Adrenal gland (tissue), 5 donors: Measurements from ENCODE around the gene NMNAT1.

Experiments
- CTCF ChIP-seq, 6 experiments: fragments of 450-650 bp in 4 of 6; fragments of 200-600 bp in 2 of 6; sonication (generic) in 1 of 6; IDR thresholded peaks; 1 replicate in 5 of 6; 2 replicates in 1 of 6; pipeline versions ENCODE4 v1.5.1 to v1.8.0; 2016 to 2021; ENCODE audit warnings: antibody characterized with exemption in 6 of 6, mild to moderate bottlenecking in 2 of 6, moderate library complexity in 1 of 6
- POLR2A ChIP-seq, 2 donors: fragments of 450-650 bp; IDR thresholded peaks; one replicate each; pipeline ENCODE4 v1.6.1; 2017; ENCODE audit warnings: antibody characterized with exemption in 2 of 2, mild to moderate bottlenecking in 2 of 2, moderate library complexity in 1 of 2
- donor health status: DM: no; HTN: no; CAD: no.

DNA sequence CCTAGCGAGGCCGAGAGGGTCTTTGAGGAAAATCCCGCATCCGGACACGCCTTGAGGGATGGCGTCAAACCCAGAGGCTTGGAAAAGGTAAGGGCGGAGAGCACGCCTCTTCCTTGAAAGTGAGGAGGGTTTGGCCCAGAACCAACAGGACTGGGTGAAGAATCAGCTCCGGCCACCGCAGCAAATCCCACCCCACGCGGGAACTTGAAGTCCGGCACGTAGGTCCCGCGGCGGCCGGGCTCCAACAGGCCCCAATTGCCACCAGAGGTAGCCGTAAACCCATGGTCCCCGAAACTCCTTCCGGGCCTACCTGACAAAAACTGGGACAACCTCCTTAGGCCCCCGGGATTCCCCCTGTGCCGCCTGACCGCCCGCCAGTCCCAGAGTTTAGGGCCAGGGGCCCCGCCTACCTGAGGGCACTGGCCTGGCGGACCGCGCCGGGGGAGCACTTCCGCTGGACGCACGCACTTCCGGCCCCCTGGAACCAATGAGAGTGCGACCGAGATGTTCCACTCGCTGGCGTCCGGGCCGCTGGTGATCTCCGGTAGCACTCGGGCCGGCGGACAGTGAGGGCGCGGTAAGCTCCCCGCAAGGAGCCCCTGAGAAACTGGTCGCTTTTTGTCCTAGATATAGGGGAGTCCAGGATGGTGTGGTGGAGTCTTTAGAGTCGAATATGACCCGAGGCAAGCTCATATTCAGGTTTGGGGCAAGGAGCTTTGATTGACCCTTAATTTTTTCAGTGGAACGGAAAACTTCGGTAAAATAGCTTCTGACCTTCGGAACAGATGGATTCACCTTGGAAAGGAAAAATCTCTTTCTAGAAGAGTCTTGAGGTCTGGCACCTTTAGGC lies at the start of gene NMNAT1, which contains the start of gene LZIC:
- TF ChIP-seq CTCF (IDR thresholded peaks at IDR 0.05) (peak in 1 of 6 experiments; percentile 19), POLR2A (IDR thresholded peaks at IDR 0.05) (peak; percentile 89 to 96)
